Prostate gland (tissue), 2 donors: ENCODE results near the gene AFAP1L1. TPM values are rescaled to one million over a fixed set of nuclear protein-coding genes. Genes with fewer than 3 reads are reported as not detected.

Experiments used
- DNase-seq: peaks from one replicate; pipeline ENCODE4 v3.0.0-alpha.2; 2019; ENCODE audit warnings: low spot score
- H3K27ac ChIP-seq, 2 donors: fragments of 200-600 bp; sonication (generic); 2 replicates each; pipeline ENCODE4 v1.5.1; 2017 to 2019
- H3K27me3 ChIP-seq: fragments of 200-600 bp; sonication (generic); replicated peaks from 2 replicates; pipeline ENCODE4 v1.5.1; 2019; ENCODE audit not compliant: insufficient read depth
- H3K36me3 ChIP-seq, 2 donors: fragments of 200-600 bp; sonication (generic); 1 replicate in 1 of 2; 2 replicates in 1 of 2; pipeline versions ENCODE4 v1.5.1 to v1.8.1; 2017 to 2019
- H3K4me1 ChIP-seq: fragments of 200-600 bp; sonication (generic); replicated peaks from 2 replicates; pipeline ENCODE4 v1.5.1; 2019
- H3K4me3 ChIP-seq, 2 donors: fragments of 200-600 bp; sonication (generic); 2 replicates each; pipeline ENCODE4 v1.5.1; 2017 to 2019
- H3K9me3 ChIP-seq: fragments of 200-600 bp; sonication (generic); 2 replicates; pipeline ENCODE4 v1.5.1; 2017
- POLR2A ChIP-seq: fragments of 450-650 bp; IDR thresholded peaks from one replicate; pipeline ENCODE4 v1.6.1; 2016; ENCODE audit warnings: antibody characterized with exemption, mild to moderate bottlenecking
- POLR2AphosphoS5 ChIP-seq: sonication (generic); formaldehyde crosslinking; IDR thresholded peaks from one replicate; pipeline ENCODE4 v1.6.1; 2017; ENCODE audit warnings: antibody characterized with exemption
- WGBS: methylation state at CpG from one replicate; pipeline ENCODE4 v1.1.5; 2018; 5-methylcytosine and 5-hydroxymethylcytosine counted together
- intact Hi-C: fragments of 100-400 bp; cut with DNase I; formaldehyde crosslinking; loops from one replicate; pipeline ENCODE4 v1.14.2; 2022
- total RNA-seq, 2 donors: library from RNA; depleted of rRNA; stranded (reverse); fragments of >200 nt; gene quantifications; one replicate each; pipeline ENCODE4 v1.1.0, GENCODE V29; 2016
- TF ChIP-seq, protein P1 (sequence below), 4 experiments: fragments of 200-600 bp in 2 of 4; fragments of 450-650 bp in 2 of 4; sonication (generic) in 2 of 4; IDR thresholded peaks; 1 replicate in 3 of 4; 2 replicates in 1 of 4; pipeline ENCODE4 v1.5.1; 2016 to 2019; ENCODE audit warnings: antibody characterized with exemption in 4 of 4, mild to moderate bottlenecking in 2 of 4, moderate library complexity in 2 of 4

AFAP1L1 gene
- total RNA-seq: 10 to 100 TPM in 1 of 2 donors, 1 to 10 TPM in 1; 8.4 to 10.3 TPM

DNA sequence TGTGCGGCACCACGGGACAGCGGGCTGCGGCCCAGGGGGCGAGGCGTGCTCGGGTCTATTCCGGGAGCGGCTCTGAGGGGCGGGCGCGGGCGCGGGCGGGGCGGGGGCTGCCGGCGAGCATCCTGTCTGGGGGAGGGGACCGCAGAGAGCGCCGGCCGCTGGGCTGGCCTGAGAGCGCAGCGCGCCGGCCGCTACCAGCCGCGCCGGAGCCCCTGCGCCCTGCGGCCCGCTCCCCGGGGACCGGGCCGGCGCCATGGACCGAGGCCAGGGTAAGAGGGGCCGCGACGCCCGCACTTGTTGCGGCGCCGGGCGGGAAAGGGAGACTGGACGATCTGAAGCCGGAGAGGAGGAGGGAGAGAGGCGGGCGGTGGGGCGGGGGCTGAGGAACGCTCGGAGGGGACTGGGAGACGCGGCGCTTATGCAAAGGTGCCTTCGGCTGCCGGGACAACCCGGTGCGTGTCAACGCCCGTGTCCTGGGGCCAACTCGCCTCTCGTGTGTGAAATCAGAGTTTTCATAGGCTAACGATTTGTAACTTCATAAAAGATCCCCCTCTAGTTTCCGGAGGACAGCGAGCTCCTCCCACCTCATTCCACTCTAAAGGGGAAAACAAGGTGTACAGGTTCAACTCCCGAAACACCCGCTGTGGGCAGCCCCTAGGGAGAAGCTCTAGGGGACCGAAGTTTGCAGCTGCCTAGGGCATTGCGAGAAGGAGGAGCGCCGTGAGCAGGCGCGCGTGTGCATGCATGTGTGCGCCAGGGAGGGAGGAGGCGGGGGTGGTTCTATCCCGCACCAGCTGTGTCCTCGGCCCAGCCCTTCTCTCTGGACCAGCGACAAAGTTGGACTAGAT is at the start of gene AFAP1L1:
Gene AFAP1L1, plus strand, starts transcription at position 144 of the 848 bp plus-strand sequence. Its CDS starts 110 bp downstream, at position 254.
- peak; percentile 29 for DNase-seq
- Histone ChIP-seq H3K36me3 (no peaks in the 10 kb centered on the region), H3K4me3 (peak within 1 kb of the TSS; percentile 42 to 62), H3K27ac (peak within 1 kb of the TSS; percentile 57 to 67), H3K4me1 (no peaks in the 10 kb centered on the region), H3K9me3 (no peaks in the 10 kb centered on the region), H3K27me3 (no peaks in the 10 kb centered on the region)
- intact Hi-C loops: no loop called here
- TF ChIP-seq POLR2A (peak; percentile 12), POLR2AphosphoS5 (peak; percentile 35)
- TF ChIP-seq, protein P1, sequence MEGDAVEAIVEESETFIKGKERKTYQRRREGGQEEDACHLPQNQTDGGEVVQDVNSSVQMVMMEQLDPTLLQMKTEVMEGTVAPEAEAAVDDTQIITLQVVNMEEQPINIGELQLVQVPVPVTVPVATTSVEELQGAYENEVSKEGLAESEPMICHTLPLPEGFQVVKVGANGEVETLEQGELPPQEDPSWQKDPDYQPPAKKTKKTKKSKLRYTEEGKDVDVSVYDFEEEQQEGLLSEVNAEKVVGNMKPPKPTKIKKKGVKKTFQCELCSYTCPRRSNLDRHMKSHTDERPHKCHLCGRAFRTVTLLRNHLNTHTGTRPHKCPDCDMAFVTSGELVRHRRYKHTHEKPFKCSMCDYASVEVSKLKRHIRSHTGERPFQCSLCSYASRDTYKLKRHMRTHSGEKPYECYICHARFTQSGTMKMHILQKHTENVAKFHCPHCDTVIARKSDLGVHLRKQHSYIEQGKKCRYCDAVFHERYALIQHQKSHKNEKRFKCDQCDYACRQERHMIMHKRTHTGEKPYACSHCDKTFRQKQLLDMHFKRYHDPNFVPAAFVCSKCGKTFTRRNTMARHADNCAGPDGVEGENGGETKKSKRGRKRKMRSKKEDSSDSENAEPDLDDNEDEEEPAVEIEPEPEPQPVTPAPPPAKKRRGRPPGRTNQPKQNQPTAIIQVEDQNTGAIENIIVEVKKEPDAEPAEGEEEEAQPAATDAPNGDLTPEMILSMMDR (IDR thresholded peaks at IDR 0.05): no peak
- 1% methylated on average over 39 of the region's 81 CpGs for WGBS

DNA sequence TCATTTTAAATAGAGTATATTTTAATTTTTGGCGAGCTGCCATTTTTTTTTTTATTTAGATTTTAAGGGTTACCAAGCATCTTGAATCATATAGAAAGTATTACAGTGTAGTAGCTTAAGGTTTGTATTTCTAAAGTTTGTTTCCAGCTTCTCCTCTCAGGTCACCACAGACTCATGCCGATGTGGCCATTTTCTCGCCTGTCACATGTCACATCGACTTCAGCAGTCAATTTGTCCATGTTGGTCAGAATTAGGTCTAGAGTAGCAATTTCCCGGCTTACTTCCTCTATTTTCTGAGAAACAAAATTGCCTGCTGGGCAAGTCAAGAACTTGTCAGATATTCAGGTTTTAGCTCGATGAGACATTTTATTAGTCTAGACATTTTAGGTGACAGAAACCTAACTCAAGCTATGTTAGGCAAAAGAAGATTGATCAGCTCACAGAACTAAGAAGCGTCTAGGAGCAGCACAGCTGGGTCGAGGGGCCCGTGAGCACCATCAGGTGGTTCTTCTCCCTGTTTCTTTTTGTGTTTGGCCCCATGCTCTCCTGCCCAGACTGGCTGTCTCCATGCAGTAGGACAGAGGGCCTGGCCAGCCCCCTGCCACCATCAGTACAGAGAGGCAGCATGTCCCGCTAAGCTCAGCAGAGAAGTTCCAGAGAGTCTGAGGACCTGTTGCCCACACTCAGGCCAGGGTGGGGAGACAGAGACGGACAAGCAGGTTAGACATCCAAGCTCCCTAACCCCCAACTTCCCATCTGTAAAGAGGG is 48.4 kb upstream of the AFAP1L1 start:
- Histone ChIP-seq H3K4me3 (no peak overlapping the region), H3K9me3 (no peaks in the 10 kb centered on the region), H3K4me1 (peaks cover 9% of the 10 kb centered on the region), H3K27ac (no peak overlapping the region), H3K36me3 (no peaks in the 10 kb centered on the region), H3K27me3 (no peaks in the 10 kb centered on the region)
- no peak for DNase-seq
- whole genome bisulfite sequencing: 77% methylated on average over 11 of the region's 11 CpGs
- intact Hi-C loops: no loop called here
- TF ChIP-seq, protein P1 (IDR thresholded peaks at IDR 0.05): no peak
- no peak for TF ChIP-seq POLR2AphosphoS5

DNA sequence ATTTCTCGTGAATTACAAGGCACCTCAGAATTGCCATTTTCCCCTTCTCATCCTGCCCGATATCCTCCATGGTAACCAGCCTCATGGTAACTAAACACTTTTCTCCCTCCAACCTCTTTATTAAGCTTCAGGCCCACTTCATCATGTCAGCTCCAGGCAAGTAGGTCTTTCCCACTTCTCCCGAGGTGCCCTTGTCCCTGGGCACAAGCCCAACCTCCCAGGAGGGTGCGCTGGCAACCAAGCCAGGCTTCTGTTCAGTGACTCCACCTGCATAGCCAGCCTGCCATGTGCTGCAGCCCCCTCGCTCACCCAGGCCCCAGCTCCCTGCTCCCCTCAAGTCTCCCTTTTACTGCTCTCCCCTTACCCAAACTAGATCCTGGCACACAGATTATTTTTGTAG is 47.4 kb upstream of the AFAP1L1 start:
- intact Hi-C loops: no loop called here
- no peaks in the 10 kb centered on the region for H3K27me3 ChIP-seq
- H3K36me3 ChIP-seq: no peaks in the 10 kb centered on the region
- TF ChIP-seq POLR2AphosphoS5: no peak
- TF ChIP-seq POLR2A: no peak
- TF ChIP-seq, protein P1 (IDR thresholded peaks at IDR 0.05): no peak
- H3K9me3 ChIP-seq: no peaks in the 10 kb centered on the region
- WGBS: 82% methylated on average over 5 of the region's 5 CpGs
- peaks cover 9% of the 10 kb centered on the region for H3K4me1 ChIP-seq
- no peak for DNase-seq
- H3K27ac ChIP-seq: no peak overlapping the region
- H3K4me3 ChIP-seq: no peak overlapping the region

DNA sequence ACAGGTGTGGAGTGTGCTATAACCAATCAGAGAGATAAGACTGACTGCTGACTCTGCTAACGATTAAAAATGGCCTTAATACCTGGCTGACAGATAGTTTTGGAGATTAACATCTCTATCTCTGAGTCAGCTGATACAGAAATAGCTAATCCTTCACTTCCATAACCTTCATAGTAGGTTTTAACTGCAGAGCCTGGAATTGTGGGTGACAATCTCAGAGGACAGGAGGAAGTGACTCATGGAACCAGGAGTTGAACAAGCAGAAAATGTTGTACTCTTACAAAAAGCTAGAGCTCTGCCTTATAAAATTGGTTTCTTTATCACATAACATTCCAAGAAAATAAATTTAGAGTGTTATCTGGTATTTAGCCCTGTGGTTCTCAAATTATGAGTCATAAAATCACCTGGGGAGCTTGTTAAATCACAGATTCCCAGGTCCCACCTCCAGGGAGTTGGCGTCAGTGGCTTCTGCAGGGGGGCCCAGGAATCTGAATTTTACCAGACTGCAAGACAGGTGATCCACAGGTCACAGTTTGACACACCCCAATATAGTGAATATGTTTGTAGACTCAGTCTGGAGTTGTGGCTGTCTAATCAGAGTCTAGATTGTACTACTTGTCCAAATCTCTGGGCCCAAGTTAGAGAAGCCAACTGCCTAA is 44.4 kb upstream of the AFAP1L1 start:
- WGBS: 82% methylated on average over 2 of the region's 2 CpGs
- Histone ChIP-seq H3K9me3 (no peaks in the 10 kb centered on the region), H3K27me3 (no peaks in the 10 kb centered on the region), H3K4me1 (no peaks in the 10 kb centered on the region), H3K4me3 (no peak overlapping the region), H3K27ac (no peak overlapping the region), H3K36me3 (no peaks in the 10 kb centered on the region)
- intact Hi-C loops: no loop called here
- no peak for DNase-seq
- TF ChIP-seq POLR2A (no peak), POLR2AphosphoS5 (no peak)
- TF ChIP-seq, protein P1 (IDR thresholded peaks at IDR 0.05): no peak
